ENCODE measurements around the gene FBRSL1. TPM values are rescaled to one million over a fixed set of nuclear protein-coding genes. Genes with fewer than 3 reads are reported as not detected.
A peak's percentile ranks its signal among the peaks of the same experiment; 100 is the strongest.

The FBRSL1 gene
- total RNA-seq, 1 donor from 2014 or later = 43.8 TPM

DNA sequence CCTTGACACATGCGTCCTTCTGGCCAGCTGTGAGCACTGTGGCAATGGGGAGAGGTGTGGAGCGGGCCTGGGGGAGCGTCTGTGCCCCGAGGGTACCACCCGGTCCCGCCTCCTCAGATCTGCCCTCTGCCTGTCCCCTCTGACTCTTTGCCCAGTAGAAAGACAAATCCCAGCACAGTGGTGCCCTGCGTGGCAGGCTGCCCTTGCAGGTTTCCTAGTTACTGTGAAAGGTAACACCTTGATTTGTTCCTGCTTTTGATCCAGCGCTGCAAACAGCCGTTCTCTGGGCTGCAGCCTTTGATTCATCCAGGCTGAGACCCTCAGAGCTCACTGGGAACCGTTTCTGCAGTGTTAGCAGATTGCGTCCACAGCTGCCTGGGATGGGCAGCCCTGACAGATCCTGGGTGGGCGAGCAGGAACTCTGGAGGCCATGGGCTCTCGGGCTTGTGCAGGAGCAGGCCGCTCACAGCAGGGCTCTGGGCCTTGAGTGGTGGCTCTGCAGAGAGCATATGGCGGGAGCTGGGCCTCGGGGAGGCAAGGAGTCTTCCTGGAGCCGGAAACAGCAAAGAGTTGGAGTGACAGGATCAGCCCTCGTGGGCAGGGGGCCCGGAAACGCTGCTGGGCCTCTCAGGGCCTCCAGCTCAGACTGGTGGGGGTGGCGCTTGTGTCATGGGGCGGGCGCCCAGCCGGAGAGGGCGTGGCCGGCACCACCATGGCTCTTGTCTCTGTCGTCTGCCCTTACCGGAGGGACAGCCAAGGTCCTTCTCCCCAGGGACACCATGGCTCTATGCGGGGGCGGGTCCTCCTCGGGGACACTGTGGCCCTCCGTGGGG lies 16.6 kb downstream of the FBRSL1 start:
- Mint-ChIP-seq H3K36me3 (ENCODE audit: low read depth, unreplicated experiment) (peaks cover 2% of the 10 kb centered on the region), H3K9me3 (ENCODE audit: unreplicated experiment) (no peaks in the 10 kb centered on the region), H3K27ac (ENCODE audit: unreplicated experiment) (no peak overlapping the region), H3K4me3 (ENCODE audit: unreplicated experiment) (no peak overlapping the region), H3K27me3 (ENCODE audit: low read depth, unreplicated experiment) (no peaks in the 10 kb centered on the region), H3K4me1 (ENCODE audit: low read depth, unreplicated experiment) (peaks cover 13% of the 10 kb centered on the region)
- TF ChIP-seq CTCF (IDR thresholded peaks at IDR 0.05; ENCODE audit: insufficient read depth, low read depth, low read length) (no peak), EZH2 (IDR thresholded peaks at IDR 0.05; ENCODE audit: insufficient read depth, low read length) (no peak)
- peak overlapping the region; percentile 44 for H3K4me2 ChIP-seq (ENCODE audit: low read length)
- H3K9me3 ChIP-seq (ENCODE audit: insufficient read depth, low read depth, low read length) = no peaks in the 10 kb centered on the region
- FAIRE-seq (no peak), DNase-seq (ENCODE audit: low read depth) (peak; percentile 38)
- no peaks in the 10 kb centered on the region for H3K36me3 ChIP-seq (ENCODE audit: insufficient read depth, low read length)
- peaks cover 62% of the 10 kb centered on the region for H3K79me2 ChIP-seq (ENCODE audit: insufficient read depth, low read length)
- no peak overlapping the region for H2AFZ ChIP-seq (ENCODE audit: low read depth, low read length)
- H3K27me3 ChIP-seq (ENCODE audit: insufficient read depth, low read length) = no peaks in the 10 kb centered on the region
- peak overlapping the region; percentile 17 for H3K9ac ChIP-seq (ENCODE audit: low read length)
- H3K4me3 ChIP-seq (ENCODE audit: insufficient read depth, low read depth, low read length) = no peak overlapping the region
- H3K27ac ChIP-seq (ENCODE audit: low read depth, low read length) = no peak overlapping the region
- H4K20me1 ChIP-seq (ENCODE audit: insufficient read depth, low read length) = peaks cover 77% of the 10 kb centered on the region
- H3K4me1 ChIP-seq (ENCODE audit: insufficient read depth, low read length) = peaks cover 6% of the 10 kb centered on the region

GRCh38 chr12:132507161-132507538 lies 17.2 kb downstream of the FBRSL1 start:
- Histone ChIP-seq H3K27ac (ENCODE audit: low read depth, low read length) (no peak overlapping the region), H3K9me3 (ENCODE audit: insufficient read depth, low read depth, low read length) (no peaks in the 10 kb centered on the region), H3K9ac (ENCODE audit: low read length) (peak overlapping the region; percentile 17), H3K4me1 (ENCODE audit: insufficient read depth, low read length) (peaks cover 6% of the 10 kb centered on the region), H2AFZ (ENCODE audit: low read depth, low read length) (no peak overlapping the region), H4K20me1 (ENCODE audit: insufficient read depth, low read length) (peaks cover 75% of the 10 kb centered on the region), H3K4me3 (ENCODE audit: insufficient read depth, low read depth, low read length) (no peak overlapping the region), H3K4me2 (ENCODE audit: low read length) (peak overlapping the region; percentile 44), H3K79me2 (ENCODE audit: insufficient read depth, low read length) (peaks cover 56% of the 10 kb centered on the region), H3K27me3 (ENCODE audit: insufficient read depth, low read length) (no peaks in the 10 kb centered on the region), H3K36me3 (ENCODE audit: insufficient read depth, low read length) (no peaks in the 10 kb centered on the region)
- Mint-ChIP-seq H3K9me3 (ENCODE audit: unreplicated experiment) (no peaks in the 10 kb centered on the region), H3K27ac (ENCODE audit: unreplicated experiment) (no peak overlapping the region), H3K27me3 (ENCODE audit: low read depth, unreplicated experiment) (no peaks in the 10 kb centered on the region), H3K4me1 (ENCODE audit: low read depth, unreplicated experiment) (peaks cover 9% of the 10 kb centered on the region), H3K4me3 (ENCODE audit: unreplicated experiment) (no peak overlapping the region), H3K36me3 (ENCODE audit: low read depth, unreplicated experiment) (peaks cover 2% of the 10 kb centered on the region)
- TF ChIP-seq CTCF (IDR thresholded peaks at IDR 0.05; ENCODE audit: insufficient read depth, low read depth, low read length) = no peak
- no peak for TF ChIP-seq EZH2 (IDR thresholded peaks at IDR 0.05; ENCODE audit: insufficient read depth, low read length)
- DNase-seq (ENCODE audit: low read depth) (no peak), FAIRE-seq (no peak)

Data from astrocyte (in vitro differentiated cells and primary cell).